OCI-LY3 (cell line): Measurements from ENCODE around the gene MARK4.
"Not testable (repeated sequence)": the region's sequence is repeated elsewhere in the genome, so short reads cannot be mapped to it uniquely, and the experiment has no call there.

Source experiments
- EZH2phosphoT487 ChIP-seq: fragments of 200-600 bp; shearing (Covaris generic); IDR thresholded peaks from 2 replicates; pipeline ENCODE4 v1.6.1; 2018; ENCODE audit warnings: antibody characterized with exemption, mixed run types, low read depth
- TF ChIP-seq, protein P1 (sequence below): fragments of 200-600, 300-600 bp; sonication (generic); IDR thresholded peaks from 2 replicates; pipeline ENCODE4 v1.5.1; 2014; ENCODE audit warnings: antibody characterized with exemption, low read length, low read depth

DNA sequence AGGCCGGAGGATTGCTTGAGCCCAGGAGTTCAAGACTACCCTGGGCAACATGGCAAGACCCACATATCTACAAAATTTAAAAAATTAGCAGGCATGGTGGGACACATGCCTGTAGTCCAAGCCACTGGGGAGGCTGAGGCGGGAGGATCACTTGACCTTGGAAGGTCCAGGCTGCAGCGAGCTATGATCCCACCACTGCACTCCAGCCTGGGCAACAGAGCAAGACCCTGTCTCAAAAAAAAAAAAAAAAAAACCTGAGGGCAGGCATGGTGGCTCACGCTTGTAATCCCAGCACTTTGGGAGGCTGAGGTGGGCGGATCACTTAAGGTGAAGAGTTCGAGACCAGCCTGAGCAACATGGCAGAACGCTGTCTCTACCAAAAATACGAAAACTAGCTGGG lies 58.3 kb downstream of the MARK4 start:
- TF ChIP-seq, protein P1, sequence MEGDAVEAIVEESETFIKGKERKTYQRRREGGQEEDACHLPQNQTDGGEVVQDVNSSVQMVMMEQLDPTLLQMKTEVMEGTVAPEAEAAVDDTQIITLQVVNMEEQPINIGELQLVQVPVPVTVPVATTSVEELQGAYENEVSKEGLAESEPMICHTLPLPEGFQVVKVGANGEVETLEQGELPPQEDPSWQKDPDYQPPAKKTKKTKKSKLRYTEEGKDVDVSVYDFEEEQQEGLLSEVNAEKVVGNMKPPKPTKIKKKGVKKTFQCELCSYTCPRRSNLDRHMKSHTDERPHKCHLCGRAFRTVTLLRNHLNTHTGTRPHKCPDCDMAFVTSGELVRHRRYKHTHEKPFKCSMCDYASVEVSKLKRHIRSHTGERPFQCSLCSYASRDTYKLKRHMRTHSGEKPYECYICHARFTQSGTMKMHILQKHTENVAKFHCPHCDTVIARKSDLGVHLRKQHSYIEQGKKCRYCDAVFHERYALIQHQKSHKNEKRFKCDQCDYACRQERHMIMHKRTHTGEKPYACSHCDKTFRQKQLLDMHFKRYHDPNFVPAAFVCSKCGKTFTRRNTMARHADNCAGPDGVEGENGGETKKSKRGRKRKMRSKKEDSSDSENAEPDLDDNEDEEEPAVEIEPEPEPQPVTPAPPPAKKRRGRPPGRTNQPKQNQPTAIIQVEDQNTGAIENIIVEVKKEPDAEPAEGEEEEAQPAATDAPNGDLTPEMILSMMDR: not testable (repeated sequence)
- not testable (repeated sequence) for TF ChIP-seq EZH2phosphoT487
